NCI-H2196 treated with DMSO at 0.1 percent for 48 hours (cell line): ENCODE results near the gene TOB1.
A peak's percentile ranks its signal among the peaks of the same experiment; 100 is the strongest.

Experiments used
- DNase-seq: peaks from one replicate; lab custom pipeline; 2025; ENCODE audit not compliant: unreplicated experiment; lab: John Stamatoyannopoulos, UW

Gene TOB1

DNA sequence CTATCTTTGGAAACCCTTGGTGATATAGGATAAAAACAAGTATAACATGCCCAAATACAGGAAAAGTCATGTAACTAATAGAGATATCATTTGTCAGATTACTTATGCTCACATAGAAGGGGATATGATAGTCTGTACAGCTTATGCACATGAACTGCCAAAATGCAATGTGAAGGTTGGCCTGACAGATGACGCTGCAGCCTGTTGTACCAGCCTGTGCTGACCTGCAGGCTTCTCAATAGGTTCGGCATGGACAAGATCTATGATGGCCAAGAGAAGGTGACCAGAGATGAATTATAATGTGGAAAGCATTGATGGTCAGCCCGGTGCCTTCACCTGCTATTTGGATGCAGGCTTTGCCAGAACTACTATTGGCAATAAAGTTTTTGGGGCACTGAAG is 18.1 kb downstream of the TOB1 start:
- DNase-seq: no peak

DNA sequence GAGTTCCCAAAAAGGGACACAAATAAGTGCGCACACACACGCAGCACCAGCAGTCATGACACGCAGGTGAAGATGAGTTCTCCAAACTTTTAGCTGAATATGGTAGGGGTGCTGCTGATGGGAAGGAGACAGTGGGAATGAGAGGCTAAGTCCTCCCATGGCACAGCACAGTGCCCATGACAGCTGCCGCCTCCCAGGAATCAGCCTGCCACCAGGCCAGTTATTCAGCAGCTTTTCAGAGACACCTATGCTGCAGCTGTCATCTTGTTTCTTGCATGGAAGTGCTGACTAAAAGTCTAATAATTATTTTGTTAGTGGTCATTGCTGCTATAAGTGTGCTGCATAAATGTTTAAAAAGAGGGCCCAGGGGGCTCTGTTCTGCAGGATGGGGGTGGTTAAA is 18.6 kb downstream of the TOB1 start:
- DNase-seq: no peak

DNA sequence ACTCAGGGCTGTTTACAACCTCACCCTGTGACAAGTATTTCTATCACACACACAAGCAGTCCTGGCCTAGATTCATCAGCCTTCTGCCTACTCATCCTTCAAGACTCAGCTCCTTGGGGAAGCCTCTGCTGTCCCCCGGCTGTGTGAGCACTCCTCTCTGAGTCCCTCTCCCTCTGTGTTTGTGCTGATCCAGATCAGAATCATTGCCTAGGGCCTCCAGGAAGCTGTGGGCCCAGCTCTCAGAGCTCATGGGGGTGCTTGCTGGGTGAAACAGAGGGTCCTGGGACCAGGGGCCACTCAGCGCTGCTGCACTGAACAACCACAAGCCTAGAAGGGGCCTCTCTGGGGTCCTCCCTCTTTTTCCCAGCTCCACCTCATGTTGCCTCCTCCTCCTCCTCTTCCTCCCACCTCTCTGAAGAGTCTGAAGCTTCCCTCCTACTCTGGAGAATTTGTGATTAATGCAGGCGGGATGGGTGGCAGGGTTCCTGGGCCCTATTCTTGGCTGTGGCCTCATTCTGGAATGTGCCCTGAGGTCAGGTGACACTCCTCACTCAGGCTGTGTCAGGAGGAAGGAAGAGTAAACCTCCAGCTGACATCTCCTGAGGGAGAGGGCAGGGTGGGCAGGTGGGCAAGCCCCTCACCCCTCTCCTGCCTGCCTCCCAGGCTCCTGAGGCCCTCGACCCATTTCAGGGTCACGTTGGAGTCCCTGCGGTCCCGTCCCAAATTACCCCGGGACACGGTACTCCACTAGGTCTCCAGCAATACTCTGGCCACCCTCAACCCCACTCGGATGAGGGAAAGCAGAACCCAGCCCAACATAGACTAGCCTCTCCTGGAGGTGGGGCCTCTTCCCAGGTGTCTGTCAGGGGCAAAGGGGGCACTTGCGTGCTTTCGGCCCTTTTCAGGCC is 20.7 kb downstream of the TOB1 start:
- DNase-seq: no peak

DNA sequence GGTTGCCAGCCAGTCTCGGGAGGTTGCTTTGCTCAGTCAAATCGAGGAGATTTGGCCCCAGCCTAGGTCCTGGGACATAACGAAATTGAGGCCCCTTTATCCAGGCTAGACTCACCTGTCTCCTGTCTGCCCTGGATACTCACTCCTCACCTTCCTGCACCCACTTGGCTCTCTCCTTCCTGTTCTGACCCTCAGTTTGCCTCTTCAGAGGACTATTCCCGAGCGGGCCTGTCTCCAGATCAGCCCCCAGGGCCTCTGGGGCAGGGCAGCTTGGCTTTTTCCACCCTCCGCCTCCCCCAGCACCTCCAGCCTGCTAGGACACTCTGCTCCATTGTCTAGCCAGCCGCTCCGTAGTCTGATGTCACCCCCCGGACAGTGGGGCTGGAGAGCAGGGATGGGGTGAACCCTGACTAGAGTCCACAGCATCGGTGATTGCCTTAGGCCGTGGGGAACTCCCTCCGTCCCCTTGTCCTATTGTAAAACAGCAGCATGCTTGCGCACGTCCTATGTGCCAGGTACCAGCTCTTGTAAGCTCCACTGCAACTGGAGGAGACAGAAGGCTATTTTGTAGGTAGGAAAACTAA is 21.9 kb downstream of the TOB1 start:
- no peak for DNase-seq

DNA sequence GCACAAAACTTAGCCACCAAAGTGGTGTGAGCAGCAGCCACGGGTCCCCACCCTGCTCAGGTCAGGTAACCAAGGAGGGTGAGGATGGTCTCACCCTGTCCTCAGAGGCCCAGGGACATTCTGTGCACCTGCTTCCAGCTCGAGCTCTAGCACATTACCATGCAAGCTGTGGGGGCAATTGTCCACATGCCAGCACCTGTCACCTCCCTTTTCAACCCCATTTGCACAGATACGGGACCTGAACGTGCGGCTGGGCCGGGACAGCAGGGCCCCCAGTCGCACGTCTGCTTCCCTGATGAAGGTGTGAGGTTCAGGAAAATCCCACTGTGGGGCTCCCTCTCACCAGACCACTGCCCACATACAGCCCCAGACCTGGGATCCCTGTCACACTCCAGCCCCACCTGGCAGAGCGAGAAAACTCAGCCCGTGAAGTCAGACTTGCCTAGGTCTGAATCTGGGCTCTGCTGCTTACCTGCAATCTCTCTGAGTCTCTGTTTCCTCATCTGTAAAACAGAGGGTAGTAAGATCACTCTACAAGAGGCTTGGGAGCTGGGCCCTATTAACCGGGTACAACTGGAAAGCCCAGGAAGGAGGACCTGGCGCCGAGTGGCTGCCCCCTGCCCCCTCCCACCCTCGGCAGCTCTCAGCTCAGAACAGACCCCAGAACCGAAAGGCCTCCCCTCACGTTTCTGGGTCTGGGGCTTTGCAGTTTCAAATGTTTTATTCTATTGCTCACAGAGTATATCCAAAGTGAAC is 22.8 kb downstream of the TOB1 start:
- no peak for DNase-seq

DNA sequence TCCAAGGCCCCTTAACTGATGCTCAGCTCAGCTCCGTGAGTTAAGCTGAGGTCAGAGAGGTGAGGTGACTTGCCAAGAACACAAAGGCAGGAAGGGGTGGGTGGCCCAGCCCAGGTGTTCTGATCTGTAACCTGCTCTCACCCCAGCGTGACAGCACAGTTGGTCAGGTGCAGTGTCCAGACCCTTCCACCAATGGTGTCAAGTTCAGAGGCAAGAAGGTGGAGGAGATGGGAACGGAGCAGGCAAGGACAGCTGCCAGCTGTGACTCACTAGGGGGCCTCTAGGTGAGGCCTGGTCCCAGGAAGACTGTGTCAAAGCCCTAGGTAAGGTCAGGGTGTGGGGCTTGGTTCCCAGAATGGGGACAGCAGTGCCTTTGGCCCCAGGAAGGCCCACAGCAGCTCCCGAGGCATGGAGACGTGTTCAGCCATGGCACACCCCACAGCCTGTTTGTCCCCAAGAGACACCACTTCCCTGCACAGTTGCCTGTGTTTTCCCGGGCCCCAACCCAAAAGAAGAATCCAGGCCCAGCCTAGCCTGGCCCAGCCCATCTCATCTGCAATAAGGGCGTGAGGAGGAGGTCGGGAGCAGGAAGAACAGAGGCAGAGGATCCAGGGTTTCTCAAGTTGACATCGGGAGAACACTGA is 23.5 kb downstream of the TOB1 start:
- DNase-seq: no peak

DNA sequence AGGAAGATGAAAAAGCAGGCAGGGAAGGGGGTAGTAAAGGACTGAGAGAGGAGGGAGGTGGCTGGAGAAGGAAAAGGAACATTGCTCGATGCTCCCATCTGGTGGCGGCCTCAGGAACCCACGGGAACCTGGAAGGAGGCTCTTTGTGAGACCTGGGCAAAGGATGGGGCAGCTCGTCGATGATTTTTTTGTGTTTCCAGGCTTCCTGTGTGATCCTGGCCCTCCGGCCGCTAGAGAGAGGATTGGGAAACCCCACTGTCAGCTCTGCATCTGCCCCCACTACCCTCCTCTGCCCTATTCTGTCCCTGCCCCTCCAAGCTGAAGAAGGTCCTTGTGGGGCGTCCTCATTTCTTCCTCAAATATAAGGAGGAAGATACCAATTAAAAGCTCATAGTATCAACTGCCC is 24.2 kb downstream of the TOB1 start:
- peak; percentile 64 for DNase-seq

DNA sequence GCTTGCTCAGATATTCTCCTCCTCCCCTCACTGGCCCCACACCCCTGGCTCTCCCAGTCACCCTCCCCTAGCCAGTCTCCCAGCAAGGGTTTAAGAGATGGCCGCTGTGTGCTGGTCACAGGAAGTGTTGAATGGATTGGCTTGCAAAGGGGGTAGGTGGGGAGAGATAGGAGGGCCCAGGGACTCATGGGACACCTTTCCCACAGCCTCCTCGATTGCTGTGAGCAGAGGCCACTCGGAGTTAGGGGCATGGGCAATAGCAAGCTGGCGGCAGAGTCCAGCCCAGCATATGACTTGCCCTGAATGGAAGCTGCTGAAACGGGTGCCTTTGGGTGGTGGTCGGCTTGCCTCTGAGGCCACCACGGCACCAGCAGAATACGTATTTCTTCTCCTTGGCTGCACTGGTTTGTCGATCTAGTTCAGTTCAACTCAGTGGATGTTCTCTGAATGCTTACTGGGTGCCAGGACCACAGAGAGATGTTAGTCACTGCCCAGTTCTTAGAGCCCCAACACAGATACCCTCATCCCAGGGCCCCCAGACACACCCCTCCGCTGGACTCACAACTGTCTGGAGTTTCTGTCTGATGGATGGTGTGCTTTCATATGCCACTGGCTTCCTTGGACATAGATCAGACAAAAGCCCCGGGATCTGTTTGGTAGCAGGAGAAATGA is 24.7 kb downstream of the TOB1 start:
- no peak for DNase-seq

DNA sequence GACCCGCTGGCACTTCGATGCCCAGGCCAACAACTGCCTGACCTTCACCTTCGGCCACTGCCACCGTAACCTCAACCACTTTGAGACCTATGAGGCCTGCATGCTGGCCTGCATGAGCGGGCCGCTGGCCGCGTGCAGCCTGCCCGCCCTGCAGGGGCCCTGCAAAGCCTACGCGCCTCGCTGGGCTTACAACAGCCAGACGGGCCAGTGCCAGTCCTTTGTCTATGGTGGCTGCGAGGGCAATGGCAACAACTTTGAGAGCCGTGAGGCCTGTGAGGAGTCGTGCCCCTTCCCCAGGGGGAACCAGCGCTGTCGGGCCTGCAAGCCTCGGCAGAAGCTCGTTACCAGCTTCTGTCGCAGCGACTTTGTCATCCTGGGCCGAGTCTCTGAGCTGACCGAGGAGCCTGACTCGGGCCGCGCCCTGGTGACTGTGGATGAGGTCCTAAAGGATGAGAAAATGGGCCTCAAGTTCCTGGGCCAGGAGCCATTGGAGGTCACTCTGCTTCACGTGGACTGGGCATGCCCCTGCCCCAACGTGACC is 25.8 kb downstream of the TOB1 start:
- no peak for DNase-seq

DNA sequence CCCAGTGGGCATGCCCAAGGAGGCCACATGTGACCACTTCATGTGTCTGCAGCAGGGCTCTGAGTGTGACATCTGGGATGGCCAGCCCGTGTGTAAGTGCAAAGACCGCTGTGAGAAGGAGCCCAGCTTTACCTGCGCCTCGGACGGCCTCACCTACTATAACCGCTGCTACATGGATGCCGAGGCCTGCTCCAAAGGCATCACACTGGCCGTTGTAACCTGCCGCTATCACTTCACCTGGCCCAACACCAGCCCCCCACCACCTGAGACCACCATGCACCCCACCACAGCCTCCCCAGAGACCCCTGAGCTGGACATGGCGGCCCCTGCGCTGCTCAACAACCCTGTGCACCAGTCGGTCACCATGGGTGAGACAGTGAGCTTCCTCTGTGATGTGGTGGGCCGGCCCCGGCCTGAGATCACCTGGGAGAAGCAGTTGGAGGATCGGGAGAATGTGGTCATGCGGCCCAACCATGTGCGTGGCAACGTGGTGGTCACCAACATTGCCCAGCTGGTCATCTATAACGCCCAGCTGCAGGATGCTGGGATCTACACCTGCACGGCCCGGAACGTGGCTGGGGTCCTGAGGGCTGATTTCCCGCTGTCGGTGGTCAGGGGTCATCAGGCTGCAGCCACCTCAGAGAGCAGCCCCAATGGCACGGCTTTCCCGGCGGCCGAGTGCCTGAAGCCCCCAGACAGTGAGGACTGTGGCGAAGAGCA is 26.4 kb downstream of the TOB1 start:
- DNase-seq: no peak

DNA sequence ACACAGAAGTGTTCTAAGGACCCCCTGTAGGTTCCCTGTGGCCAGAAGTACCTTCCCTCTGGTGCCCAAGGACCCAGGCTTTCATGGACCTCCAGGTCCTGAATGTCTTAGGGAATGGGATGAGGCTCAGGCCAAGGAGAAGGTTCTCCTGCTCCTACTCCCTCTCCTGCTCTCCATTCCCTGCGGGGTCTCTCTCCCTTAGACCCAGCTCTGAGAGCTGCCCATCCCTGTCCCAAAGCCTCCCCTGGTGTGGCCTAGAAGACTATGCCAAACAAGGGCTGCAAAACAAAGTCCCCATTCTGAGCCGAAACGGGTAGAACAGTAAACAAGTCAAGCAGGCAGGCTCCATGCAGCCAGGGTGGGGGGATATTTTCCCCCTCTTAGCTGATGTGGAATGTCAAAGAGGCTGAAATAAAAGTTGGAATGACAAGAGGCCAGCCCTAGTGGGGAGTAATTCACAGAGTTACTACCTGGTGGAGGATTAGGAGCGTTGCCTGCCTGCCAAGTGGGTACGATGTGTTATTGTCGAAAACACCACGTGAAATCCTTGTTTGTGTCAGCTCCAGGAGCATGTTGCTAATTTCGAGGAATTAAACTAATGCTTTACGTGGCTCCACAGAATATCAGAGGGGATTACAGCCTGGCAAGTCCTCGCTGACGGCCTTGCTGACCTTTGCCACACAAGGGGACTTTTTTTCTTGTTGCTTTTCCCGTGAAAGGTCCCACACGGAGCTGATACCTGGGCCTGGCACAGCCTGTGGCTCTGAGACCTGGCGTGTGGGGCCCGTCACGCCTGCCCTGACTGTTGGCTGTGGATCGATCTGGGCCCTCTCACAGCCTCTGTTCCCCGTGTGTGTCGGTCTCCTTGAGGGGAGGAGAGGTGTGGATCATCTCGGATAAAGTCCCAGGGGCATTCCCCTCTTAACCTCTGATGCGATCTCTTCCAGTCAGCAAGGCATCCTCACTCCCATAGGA is 27.9 kb downstream of the TOB1 start:
- no peak for DNase-seq

DNA sequence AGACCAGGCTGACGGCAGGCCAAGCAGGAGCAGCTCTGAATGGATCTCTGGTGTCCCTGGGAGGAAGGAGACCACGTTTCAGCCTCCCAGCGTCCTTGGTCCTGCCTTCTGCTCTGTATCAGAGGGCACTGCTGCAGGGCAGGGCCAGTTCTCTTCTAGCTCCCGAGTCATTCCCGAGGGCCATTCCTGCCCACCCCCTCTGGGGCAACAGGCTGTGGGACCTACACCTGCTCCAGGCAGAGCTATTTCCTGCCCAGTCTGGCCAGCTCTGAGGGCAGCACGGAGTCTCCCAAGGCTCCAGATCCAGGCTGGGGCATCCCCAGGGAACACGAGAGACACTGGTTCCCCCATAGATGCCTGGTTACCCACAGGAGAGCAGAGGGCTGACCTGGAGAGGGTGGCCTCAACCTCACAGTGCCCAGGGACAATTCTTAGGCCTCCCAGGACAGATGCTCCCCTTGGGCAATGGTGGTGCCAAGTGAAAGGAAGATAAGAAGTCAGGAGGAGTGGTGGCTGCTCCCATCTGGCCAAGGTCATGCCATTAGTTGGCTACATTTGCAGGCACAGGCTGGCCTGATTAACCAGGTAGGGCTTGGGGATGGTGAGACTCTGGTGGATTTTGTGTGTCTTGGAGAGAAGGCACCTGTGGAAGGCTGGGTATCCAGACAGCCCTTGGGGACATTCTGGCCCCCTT is 28.7 kb downstream of the TOB1 start:
- DNase-seq: no peak

DNA sequence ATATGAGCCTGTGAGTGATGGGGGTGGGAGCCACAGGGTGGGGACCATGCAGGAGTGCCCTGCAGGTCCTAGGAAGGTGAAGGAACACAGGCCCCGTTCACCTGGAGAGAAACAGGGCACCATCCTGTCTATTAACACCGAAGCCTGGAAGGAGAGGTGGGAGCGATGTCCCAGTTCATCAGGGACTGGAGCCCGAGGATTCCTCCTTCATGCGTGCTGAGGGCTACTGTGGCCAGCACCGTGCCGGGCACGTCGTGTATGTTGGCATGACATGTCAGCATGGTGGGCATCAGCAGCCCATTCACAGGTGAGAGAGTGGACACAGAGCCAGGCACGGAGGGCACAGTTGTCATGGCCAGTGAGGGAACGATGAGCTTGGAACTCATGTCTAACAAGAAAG is 29.3 kb downstream of the TOB1 start:
- DNase-seq: no peak

DNA sequence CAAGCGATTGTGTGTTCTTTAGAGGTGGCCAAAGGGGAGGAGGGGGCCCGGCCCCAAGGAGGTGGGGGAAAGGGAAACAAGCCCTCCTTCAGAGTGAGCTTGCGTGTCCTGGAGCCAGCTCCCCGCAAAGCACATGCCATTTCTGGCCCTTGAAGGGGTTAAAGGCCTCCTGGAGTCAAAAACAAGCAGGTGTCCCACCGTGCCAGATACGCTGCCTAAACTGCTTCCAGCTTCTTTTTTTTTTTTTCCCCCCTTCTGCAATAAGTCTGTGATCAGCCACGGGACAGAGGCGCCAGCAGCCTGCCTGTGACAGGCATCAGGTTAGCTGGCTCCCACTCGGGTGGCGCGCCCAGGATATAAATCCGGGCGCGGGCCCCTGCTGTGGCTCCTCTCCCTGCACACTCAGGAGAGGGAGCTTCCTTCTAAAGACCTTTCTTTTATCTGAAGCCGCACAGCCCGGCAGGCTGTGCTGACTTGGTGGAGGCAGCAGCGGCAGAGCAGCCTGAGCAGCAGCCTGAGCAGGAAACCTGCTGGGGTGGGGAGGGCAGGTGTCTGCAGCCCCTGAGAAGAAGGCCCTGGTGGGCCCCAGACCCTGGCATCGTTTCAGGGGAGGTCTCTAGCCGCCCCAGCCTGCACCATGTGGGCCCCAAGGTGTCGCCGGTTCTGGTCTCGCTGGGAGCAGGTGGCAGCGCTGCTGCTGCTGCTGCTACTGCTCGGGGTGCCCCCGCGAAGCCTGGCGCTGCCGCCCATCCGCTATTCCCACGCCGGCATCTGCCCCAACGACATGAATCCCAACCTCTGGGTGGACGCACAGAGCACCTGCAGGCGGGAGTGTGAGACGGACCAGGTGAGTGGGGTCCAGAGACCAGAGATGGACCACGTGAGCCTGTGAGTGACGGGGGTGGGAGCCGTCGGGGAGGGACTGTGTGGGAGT is 30.6 kb downstream of the TOB1 start, which contains the start of gene WFIKKN2:
TSS of gene WFIKKN2 (plus strand) at position 286 of the 934 bp plus-strand sequence. CDS start at position 638, 352 bp downstream.
- DNase-seq: no peak

DNA sequence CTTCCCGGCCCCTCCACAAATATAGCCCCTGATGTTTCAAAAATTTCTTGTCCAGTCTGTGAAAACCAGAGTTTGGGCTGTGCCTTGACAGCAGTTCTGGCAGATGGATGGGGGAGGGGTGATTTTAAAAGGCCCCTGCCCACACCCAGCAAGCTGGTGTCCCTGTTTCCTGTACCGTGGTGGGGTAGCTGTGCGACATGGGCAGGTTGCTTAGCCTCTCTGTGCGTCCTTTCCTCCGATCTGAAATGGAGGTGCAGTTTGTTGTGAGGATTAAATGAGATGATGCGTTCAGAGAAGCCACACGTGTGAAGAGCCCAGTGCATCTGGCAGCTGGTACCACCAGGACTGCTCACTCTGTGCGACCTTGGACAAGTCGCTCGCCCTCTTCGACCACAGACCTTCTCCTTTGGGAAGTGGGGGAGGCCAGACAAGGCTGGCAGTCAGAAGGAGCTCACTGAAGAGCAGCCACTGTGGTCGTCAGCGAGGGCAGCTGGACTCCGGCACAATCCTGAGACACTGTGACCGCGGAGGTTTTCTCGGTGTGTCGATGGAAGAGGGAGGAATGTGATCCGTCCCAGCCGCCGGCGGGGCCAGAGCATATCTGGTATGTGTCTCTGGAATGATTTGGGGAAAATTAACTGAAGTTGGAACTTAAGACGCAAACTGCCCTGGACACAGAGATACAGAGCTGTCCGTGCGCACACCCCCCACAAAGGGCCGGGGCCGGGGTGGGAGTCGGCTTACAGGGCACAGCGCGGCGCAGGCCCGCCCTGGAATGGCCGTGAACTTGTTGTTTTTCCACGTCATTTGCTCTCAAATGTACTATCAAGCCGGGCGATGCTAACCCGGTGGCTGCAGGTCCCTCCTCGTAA is 31.5 kb downstream of the TOB1 start:
- no peak for DNase-seq
